ENCODE data around the gene ZBTB40.

The ZBTB40 gene

DNA sequence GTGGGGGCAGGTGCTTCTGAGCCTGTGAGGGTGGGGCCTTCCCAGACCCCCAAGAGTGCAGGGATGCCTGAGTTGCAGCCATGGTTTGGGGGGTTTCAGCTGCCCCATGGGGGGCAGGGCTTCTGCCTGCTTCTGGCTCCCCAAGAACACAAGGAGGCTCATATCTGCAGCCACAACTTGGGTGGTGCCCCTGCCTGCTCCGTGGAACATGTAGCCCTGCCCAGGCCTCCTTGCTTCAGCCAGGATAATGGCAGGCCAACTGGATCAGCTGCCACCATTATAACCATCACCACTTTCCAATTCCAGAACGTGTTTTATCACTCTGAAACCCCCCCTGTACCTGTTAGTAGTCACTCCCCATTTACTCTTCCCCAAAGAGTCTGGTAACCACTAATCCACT is 14.0 kb downstream of the ZBTB40 start:
- DNase-seq, result no peak
- ATAC-seq, result no peak

DNA sequence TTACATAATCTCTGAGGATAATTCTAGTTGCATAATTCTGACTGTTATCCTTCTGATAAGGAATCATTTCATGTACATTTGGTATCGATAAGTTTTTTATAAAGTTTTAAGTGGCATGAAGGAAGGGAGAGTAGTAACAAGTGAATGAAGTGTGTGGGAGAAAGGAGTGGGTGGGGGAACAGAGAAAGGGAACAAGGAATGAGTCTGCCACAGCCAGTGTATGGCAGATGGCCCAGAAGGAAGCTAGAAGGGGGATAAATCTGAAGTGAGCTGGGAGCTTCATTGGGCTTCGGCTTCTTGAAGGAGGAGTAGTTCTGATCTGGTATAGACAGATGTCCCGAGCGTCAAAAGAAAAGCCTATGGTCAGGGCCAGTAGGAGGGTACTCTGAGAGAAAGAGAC is 18.6 kb downstream of the ZBTB40 start:
- no peak for ATAC-seq
- DNase-seq, result no peak

DNA sequence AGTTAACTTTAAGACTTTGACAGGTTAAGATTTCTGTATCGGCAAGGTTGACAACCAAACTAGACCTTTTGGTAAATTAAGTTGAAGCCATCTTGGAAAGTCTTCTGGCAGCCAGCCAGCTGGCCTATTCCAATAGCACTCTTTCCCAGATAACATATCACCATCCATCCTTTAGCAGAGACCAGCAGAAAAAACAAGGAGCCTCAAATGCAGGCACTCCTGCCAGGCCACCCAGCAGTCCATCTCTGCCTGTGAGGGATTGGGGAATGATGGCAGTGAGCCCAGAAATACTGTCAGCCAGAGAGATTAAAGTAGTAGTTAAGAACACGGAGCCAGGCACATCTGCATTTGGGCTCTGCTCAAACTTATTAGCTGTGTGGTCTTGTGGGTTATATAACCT is 19.4 kb downstream of the ZBTB40 start:
- ATAC-seq, result no peak
- DNase-seq, result no peak

GRCh38 chr1:22471610-22472009 is 20.0 kb downstream of the ZBTB40 start:
- ATAC-seq (no peak), DNase-seq (no peak)

DNA sequence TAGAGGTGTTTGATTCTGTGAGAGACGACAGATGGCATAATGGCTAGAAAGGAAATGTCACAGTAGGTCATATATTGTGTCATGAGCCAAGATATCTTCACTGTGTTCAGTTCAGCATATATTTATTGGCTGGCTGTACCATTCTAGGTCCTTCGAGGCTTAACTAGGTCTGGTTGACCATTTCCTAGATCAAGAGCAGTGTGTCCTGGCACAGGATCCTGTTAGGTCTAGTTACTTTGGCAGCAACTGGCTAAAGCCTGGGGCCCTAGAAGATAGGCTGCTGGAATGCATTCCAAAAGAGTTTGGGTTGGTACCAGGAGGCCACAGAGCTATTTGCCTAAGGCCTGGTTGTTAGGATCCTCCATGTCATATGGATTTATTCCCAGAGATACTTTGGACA is 20.9 kb downstream of the ZBTB40 start:
- no peak for DNase-seq

DNA sequence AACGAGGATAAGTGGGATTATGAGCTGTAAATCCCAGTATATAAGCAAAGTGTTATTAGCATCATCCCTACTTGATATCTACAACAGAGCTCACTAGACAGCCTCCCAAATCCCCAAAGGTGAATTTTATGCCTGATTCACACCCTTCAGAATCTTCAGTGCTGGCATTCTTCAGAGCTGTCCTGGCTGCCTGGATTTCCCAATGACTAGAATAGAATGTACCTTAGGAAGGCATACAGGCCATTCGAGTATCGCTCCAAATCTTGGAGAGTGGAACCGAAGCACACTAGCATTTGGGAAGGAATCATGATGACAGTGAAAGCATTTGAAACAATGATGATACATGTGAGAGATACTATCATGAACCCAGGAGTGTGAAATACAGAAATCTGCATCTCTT is 22.3 kb downstream of the ZBTB40 start:
- DNase-seq, result no peak
- no peak for ATAC-seq

More for the DNA sequence above, 20.9 kb downstream of the ZBTB40 start:
- no peak for ATAC-seq

DNA sequence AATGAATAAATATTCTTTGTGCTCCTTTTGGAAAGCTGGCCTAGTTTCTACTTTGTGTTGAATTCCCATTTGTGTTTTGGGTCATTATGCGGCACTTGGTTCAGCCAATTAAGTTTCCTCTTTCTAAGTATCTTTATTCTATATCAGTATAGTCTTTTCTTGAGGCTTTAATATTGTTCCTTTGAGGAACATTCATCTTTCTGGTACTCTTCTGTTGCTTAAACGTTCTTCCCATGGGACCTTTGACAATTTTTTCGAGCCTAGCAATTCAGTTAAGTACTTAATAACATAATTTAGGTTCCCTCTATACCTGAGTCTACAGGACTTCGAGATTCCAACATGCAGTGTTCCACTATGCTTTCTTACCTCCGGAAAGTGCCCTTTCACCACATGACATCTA is 24.9 kb downstream of the ZBTB40 start:
- DNase-seq (no peak), ATAC-seq (no peak)

GRCh38 chr1:22483121-22483520 is 31.5 kb downstream of the ZBTB40 start:
- DNase-seq (no peak), ATAC-seq (no peak)

DNA sequence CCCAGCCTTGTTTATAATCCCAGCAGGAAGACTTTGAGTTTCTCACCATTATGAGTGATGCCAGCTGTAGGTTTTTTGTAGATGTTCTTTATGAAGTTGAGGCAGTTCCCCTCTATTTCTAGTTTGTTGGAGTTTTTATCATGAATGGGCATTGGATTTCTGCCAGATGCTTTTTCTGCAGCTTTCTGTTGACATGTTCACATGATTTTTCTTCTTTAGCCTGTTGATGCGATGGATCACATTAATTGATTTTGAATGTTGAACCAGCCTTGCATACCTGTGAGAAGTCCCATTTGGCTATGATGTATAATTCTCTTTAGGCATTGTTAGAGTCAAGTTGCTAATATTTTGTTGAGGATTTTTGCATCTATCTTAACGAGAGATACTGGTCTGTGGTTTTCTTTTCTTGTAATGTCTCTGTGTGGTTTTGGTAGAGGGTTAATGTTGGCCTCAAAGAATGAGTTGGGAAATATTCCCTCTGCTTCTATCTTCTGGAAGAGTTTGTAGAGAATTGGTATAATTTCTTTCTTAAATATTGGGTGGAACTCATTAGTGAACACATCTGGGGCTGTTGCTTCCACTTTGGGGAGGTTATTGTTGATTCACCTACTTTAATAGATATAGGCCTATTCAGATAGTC is 33.2 kb downstream of the ZBTB40 start:
- DNase-seq (no peak), ATAC-seq (no peak)

- DNase-seq (no peak), ATAC-seq (no peak)
These were observed 33.8 kb downstream of the ZBTB40 start for GRCh38 chr1:22485431-22485830.

- ATAC-seq, result no peak
- DNase-seq, result no peak
These were observed 36.1 kb downstream of the ZBTB40 start for GRCh38 chr1:22487781-22488180.

GRCh38 chr1:22488319-22488718 is 36.7 kb downstream of the ZBTB40 start:
- ATAC-seq (no peak), DNase-seq (no peak)

DNA sequence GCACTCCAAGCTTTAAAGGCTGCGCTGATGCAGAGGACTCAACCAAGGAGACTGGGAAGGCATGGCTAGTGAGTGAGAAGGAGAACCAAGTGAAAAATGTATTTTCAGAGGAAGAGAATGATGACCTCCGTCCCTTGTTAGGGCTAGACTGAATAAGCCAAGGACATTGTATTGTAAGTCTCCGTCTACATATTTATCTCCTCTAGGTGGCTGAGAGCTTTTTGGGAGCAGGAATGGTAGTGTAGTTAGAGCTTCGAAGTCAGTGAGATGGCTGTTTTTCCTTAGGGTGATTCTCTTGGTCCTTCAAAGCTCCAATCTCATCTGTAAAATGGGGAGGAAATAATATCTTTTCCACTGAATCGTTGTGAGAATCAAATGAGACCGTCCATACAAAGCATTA is 37.6 kb downstream of the ZBTB40 start:
- no peak for DNase-seq
- ATAC-seq, result no peak

DNA sequence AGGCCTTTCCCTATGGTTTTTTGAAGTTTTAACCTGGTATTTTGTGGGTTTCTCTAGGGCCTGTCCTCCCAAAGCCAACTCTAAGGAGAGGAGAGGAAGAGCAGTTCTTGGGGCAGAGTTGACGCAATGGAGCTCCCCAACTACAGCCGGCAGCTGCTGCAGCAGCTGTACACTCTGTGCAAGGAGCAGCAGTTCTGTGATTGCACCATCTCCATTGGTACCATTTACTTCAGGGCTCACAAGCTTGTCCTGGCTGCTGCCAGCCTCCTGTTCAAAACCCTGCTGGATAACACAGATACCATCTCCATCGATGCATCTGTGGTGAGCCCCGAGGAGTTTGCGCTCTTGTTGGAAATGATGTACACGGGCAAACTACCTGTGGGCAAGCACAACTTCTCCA is 38.2 kb downstream of the ZBTB40 start:
- DNase-seq (no peak), ATAC-seq (no peak)

- no peak for ATAC-seq
These were observed 38.7 kb downstream of the ZBTB40 start for GRCh38 chr1:22490309-22490708.

GRCh38 chr1:22491995-22492715 is 40.5 kb downstream of the ZBTB40 start:
- ATAC-seq, result no peak
- no peak for DNase-seq

More at GRCh38 chr1:22490309-22490708, 38.7 kb downstream of the ZBTB40 start:
- DNase-seq, result no peak

DNA sequence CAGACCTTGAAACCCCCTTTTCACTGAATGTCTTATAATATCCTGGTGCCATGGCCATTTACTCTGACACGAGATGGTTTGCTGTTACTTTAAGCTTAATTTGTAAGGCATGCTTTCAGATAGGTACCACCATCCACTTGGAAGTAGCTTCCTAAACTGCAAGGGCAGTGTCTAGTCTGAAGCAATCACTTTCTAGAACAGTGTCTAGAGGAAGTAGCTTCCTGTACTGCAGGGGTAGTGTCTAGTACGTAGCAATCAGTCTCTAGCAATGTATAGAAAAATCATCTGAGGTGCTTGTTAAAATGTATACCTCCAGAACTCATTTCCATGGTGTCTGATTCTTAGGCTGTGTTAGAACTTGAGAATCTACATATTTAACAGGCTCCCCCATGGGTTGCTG is 42.5 kb downstream of the ZBTB40 start:
- DNase-seq (no peak), ATAC-seq (no peak)

DNA sequence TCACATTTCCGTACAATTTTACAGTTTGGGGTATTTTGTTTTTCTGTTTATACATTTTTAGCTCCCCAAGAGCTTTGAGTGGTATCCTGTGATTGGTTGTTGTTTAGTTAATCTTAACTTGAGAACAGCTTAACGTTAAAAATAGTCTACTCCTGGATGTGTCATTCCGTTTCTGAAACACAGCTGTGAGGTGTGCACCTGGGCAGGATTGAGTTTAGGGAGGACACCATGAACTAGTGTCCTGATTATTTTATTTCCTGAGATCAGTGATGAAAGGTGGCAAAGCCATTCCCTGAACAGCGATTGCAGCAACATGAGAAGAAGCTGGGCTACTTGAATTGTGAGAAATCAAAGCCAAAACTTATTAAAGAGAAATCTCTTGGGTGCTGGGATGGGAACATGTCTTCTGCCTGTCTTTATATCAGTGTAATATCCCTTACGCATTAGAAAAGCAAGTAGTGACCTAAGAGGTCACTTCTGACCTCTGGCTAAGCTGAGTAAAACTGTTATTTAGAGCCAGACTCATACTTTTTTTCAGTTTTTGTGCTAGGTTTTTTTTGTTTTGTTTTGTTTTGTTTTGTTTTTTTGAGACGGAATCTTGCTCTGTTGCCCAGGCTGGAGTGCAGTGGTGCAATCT is 43.4 kb downstream of the ZBTB40 start:
- DNase-seq, result no peak

DNA sequence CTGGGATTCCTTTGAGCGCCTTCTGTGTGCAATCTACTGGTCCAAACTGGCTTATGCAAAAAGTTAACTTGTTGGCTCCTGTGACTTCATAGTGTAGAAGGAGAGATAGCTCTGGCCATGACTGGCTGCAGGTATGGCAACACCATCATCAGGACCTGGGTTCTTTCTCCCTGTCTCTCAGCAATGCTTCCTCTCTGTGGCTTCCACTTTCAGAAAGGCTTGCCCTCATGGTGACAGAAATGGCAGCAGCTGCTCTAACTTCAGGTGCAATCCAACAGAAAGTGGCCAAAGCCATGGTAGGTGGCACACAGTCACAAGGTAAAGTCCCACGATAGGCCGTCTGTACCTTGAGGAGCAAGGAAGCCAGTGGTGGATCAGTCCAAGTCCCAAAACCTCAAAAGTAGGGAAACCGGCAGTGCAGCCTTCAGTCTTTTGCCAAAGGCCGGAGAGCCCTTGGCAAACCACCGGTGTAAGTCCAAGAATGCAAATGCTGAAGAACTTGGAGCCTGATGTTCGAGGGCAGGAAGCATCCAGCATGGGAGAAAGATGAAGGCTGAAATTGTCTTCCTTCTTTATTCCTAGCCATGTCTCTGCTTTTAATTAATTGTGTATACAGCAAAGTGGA is 45.0 kb downstream of the ZBTB40 start:
- ATAC-seq (no peak), DNase-seq (no peak)

More for the DNA sequence above, 43.4 kb downstream of the ZBTB40 start:
- ATAC-seq, result no peak

GRCh38 chr1:22498463-22498862 is 46.8 kb downstream of the ZBTB40 start:
- no peak for ATAC-seq

DNA sequence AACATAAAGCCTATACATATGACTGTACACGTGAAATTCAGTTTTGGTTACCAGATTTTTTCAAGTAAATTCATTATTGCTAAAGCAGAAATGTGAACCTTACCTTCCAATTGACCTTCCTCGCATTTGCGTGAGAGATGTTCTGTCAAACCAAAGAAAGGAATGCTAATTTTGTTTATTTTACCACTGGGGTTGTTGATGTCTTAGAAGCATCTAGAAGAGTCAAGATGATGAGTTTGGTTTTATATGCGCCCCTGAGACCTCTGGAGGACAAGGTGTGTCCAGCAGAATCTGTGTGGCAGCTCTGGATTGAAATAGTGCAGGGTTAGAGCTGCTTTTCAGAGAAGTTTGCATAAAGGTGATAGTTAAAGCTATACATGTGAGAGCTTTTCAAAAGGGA is 48.4 kb downstream of the ZBTB40 start:
- ATAC-seq (no peak), DNase-seq (no peak)

More at GRCh38 chr1:22498463-22498862, 46.8 kb downstream of the ZBTB40 start:
- DNase-seq, result no peak

- peak; percentile 66 for ATAC-seq
These were observed 48.8 kb downstream of the ZBTB40 start for GRCh38 chr1:22500471-22500870.

DNA sequence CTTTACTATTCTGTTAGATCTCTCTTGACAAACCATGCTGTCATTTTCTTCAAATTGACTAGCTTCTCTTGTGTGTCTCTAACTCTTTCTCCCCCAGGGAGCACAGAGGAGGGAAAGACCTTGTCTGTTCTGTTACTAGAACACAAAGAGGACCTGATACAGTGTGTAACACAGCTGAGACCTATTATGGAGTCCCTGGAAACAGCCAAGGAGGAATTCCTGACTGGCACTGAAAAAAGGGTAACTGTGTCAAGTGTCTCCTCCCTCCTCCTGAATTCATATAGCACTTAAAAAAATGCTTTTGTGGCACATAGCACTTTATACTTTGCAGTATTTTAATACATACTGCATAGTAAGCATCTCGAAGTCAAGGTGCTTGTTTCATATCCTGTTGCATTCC is 50.6 kb downstream of the ZBTB40 start:
- ATAC-seq, result no peak
- DNase-seq, result no peak

More at GRCh38 chr1:22500471-22500870, 48.8 kb downstream of the ZBTB40 start:
- DNase-seq, result no peak
